Activated CD4-positive, alpha-beta T cell treated with anti-CD3 and anti-CD28 coated beads, Interleukin-2, amount 50 U/mL, for 24 hours (primary cell): ENCODE measurements around the gene ARHGAP40.

Experiments
- DNase-seq, 2 donors: peaks; one replicate each; pipeline ENCODE4 v3.0.0-alpha.2; 2020; ENCODE audit warnings: low read depth in 1 of 2, low spot score in 1 of 2

ARHGAP40 gene

DNA sequence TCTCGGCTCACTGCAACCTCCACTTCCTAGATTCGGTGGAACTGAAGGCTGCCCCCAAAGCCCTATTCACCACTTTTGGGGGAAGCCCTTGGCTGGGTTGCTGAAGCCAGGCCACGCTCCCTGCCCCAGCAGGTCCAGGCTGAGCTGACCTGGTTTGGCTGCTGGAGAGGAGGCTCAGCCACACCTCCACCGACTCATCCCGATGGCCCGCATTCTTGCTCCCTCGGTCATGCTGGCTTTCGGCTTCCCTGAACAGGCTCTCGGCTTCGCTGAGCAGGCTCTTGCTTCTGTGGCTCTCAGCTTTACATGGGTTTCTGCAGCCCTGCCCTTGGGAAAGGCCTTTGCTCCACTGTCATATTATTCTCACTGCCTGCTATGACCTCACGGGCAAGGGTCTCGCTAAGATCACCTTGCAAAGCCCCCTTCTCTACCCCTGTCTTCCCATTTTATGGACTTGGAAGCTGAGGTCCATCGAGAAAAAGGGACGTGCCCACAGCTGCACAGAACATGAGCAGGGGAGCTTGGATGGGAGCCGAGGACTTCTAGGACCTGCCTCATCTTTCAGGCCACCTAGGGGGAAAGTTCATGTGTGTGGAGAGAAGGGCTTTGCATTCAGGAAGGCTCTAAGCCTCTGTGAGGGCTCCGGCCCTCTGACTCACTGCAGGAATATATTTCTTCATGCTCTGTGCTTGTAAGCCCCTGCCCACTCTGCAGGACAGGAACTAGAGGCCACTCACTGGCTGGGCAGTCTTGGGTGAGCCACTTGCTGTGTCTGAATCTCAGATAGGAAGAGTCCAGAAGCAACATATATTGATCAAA lies 15.6 kb downstream of the ARHGAP40 start:
- DNase-seq = no peak

DNA sequence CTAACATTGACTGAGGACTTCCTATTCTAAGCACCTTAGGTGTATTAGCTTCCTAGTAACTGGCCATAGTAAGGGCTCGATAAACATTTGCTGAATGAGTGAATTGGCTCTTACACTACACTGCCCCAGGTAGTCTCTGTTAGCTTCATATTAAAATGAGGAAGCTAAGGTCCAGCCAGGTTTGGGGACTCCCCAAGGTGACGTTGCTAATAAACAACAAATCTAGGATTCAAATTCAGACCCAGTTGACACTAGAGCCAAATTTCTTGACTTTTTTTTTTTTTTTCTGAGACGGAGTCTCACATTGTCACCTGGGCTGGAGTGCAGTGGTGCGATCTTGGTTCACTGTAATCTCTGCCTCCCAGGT lies 16.2 kb downstream of the ARHGAP40 start:
- no peak for DNase-seq

DNA sequence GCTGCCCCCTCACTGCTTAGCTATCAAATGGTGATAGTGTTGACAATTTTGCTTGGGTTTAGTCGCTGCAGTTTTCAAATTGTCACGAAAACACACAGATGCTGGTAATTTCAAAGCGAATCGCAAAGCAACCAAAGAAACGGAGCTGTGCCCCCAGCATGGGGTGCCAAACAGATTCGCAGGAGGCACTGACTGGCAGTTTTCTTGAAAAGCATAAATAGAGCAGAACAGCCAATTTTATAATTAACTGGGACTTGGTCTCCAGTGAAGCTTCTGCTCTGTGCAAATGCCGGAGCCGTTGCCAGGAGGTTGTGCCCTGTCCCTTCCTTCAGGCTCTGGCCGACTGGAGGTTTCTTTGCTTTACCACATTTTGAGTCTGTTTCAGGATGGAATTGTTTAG lies 18.8 kb downstream of the ARHGAP40 start:
- DNase-seq = no peak

DNA sequence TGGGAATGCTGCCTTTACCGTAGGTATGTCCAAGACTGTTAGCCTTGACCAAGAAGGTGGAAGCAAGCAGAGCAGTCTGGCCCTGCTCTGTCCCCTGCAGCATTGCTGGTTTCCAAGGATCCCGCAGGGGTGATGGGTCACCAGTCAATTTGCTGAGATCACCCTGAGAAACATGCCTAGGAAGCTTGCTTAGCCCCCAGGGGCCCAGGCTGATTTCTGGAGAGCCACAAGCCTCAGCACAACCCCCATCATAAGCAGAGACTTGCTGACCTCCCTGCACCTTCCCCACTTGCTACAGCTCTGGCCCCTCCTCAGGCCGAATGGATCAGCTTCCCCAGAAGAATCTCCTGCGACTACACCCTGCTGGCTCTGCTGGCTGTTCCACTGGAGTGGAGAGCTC lies 21.5 kb downstream of the ARHGAP40 start:
- no peak for DNase-seq

DNA sequence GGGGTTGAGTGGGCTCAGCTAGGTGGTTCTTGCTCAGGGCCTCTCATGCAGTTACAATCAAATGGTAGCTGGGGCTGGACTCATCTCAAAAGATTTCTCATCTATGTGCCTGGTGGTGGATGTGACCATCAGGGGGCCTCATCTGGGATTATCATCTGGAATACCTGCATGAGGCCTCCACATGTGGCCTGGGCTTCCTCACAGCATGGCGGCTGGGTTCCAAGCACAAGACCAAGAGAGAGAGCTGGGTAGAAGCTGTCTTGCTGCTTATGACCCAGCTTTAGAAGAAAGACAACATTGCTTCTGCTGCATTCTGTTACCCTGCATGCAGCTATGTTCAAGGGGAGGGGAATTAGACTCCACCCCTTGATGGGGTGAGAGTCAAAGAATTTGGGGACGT lies 22.5 kb downstream of the ARHGAP40 start:
- no peak for DNase-seq

DNA sequence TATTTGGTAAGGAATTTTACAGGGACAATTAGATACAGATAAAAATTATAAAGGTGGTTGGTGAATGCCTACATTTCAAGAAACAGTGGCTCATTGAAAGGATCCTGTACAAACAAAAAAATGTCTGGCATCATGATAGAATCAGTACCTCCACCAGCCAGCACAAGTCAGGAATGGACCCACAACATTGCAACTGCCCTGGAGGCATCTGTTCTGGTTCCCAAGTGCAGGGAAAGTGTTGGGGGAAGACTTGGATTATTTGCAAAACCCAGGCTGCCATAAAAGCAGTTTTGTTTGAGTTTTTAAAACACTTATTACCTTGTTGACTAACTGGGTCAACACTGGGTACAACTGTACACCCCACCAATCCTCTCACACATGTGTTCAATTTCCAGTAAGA lies 24.3 kb downstream of the ARHGAP40 start:
- no peak for DNase-seq

DNA sequence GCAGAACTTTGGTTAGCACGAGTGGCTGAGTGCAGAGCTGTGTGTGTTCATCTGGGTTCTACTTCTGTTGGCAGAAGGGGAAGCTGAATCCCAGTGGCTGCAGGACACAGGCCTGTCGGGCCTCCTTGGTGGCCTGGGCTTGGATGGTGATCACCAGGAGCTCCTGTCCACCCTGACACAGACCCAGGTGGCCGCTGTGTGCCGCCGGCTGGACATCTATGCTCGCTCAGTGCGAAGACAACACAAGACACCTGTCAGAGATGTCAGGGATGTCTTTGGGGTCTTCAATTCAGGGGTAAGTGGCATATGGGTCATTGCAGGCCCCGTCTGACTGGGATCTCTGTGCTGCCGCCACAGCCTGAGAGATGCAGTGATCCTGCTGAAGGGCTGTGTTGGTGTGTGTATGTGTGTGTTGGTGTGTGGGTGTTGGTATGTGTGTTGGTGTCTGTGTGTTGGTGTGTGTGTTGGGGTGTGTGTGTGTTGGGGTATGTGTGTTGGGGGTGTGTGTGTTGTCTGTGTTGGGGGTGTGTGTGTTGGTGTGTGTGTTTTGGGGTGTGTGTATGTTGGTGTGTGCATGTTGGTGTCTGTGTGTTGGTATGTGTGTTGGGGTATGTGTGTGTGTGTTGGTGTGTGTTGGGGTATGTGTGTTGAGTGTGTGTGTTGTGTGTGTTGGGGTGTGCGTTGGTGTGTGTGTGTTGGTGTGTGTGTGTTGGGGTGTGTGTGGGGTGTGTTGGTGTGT lies 25.5 kb downstream of the ARHGAP40 start:
- no peak for DNase-seq

DNA sequence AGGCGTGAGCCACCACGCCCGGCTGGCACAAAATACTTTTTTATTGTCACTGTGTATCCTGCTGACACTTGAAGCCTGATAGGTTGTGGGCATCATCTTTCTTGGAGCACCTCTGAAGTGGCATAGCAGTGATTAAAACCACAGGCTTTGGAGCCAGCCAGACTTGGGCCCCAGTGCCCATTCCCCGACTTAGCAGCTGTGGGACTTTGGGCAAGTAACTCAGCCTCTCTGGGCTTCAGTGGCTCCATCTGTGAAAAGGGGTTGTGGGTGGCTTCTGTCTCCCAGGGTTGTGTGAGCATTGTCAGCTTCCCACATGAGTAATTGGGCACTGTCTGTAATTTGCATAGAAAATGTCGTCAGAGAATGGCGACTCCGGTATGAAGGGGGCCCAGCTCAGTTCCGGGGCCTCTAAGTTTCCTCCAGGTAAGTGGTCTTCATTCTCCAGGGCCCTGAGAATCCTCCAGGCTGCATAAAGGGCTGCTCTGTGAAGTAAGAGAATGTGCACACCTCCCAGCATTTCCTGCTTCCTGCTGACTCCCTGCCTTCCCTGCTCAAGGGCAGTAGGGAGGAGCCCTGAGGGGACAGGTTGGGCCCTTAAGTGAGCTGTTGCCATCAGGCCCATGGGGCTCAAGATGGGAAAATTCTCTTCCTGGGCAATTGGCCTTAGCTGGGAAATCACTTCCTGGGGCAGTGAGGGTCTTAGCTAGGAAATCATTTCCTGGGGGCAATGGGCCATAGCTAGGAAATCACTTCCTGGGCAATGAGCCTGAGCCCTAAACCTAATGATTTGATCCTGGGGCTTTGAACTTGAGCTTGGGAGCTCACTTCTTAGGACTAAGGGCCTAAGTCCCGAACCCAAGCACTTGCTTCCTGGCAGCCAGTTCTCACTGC lies 27.2 kb downstream of the ARHGAP40 start:
- no peak for DNase-seq

DNA sequence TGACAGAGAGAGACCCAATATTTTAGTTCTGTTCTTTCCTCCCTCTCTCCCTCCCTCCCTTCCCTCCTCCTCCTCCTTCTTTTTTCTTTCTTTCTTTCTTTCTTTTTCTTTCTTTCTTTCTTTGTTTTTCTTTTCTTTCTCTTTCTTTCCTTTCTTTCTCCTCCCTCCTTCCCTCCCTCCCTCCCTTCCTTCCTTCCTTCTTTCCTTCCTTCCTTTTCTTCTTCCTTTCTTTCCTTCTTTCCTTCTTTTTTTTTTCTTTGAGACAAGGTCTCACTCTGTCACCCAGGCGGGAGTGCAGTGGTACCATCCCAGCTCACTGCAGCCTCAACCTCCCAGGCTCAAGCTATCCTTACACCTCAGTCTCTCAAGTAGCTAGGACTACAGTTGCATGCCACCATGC lies 28.4 kb downstream of the ARHGAP40 start:
- no peak for DNase-seq

DNA sequence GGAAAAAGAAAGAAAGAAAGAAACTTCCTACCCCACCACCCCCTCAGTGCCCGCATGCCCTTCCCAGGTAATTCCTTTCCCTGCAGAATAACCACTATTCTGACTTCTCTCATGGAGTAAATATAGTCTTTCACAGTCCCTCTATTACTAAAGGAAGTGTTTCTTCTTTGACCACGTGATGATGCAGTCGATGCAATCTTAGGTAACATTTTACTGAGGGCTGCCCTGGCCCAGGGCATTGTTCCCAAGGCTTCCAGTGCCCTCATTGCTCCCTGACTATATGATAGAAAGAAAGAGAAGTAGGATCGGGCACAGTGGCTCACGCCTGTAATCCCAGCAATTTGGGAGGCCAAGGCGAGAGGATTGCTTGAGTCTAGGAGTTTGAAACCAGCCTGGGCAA lies 29.1 kb downstream of the ARHGAP40 start:
- DNase-seq = no peak

DNA sequence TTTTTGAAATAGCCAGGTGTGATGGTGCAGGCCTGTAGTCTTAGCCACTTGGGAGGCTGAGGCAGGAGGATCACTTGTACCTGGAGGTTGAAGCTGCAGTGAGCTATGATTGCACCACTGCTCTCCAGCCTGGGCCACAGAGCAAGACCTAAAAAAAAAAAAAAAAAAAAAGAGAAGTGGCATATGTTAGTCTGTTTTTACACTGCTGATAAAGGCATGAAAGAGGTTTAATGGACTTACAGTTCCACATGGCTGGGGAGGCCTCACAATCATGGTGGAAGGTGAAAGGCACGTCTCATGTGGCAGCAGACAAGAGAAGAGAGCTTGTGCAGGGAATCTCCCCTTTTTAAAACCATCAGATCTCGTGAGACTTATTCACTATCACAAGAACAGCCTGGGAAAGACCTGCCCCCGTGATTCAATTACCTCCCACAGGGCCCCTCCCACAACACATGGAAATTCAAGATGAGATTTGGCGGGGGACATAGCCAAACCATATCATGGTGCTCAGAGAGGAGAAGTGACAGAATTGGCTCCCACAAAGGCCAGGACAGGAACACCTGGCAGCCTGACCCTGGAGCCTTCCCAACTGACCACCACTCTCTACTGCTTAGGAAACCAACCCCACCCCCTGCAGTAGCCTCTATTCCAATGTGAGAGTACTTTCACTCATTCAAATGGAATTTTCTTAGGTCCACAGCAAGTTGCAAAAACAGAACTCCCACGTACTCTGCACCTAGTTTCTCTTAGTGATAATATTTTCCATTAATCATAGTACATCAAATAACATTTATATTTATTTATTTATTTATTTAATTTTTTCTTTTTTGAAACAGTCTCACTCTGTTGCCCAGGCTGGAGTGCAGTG lies 29.8 kb downstream of the ARHGAP40 start:
- no peak for DNase-seq

DNA sequence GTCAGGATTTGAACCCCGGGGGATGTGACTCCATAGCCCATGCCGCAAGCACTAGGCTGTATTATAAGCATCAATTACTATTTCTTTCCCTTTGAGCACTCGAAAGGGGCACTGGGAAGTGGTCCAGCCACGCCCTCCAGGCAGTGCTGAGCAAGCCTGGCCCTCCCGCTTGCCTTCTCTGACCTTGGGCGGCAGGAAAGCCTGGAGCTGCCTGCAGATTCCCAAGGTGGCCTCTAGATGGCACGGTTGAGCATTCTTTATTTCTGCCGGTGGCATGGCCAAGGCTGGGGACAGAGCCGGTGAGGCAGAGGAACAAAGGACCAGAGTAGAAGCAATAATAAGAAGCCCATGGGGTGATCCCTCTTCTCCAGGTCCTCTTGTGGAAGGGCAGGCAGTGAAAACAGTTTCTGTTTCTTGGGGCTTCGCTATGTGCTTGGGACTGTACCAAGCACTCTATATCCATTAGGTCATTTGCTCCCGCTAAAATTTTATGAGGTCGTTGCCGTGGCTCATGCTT lies 32.0 kb downstream of the ARHGAP40 start:
- DNase-seq = peak; percentile 37 to 61

DNA sequence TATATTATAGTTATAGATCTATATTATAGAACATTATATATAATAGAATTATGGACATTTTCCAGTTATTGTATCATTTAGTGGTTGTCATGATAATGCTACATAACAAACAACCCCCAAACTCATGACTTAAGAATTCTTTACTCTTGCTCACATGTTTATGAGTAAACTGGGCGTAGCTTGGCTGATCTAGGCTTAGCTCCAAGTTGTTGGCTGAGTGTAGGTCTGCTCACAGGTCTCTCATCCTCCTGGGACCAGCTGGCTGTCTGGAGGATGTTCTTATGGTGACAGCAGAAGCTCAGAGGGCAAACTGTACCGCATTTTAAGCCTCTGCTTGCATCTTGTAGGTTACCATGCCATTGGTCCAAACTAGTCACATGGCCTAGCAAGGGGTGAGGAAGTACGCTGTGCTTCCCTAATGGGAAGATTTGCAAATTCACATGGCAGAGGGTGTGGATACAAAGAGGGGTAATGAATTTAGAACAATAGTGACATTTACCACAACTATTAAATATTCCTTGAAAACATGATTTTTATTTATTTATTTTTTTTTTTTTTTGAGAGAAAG lies 34.2 kb downstream of the ARHGAP40 start:
- DNase-seq = no peak

DNA sequence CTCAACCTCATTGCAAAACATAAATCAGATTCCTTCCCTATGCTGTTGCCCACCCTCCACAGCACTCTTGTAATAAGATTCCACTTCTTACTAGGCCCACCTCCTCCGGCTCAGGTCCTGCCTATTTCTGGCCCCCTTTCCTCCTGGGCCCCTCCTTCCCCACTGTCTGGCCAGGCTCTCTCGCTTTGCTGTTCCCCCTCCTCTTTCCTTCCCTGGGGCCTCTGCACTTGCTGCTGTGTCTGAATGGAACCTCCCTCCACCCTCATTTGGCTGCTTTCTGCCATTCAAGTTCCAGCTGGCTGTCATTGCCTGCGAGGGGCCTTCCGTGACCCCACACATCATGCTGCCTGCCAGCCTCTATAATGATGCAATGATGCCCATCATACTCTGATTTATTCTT lies 38.9 kb downstream of the ARHGAP40 start:
- DNase-seq = no peak

DNA sequence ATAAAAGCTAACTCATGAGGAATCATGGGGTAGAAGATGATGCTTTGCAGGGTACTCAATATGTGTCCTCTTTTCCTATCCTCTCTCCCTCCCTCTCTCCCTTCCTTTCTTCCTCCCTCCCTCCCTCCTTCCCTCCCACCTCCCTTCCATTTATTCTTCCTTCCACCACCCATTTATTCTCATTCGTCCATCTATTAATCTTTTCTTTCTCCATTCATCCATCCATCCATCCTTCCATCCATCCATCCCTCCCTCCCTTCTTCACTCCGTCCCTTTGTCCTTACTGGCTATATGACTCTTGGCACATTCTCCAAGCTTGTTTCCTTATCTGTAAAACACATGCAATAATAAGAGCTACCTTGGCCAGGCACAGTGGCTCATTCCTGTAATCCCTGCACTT lies 40.9 kb downstream of the ARHGAP40 start:
- DNase-seq = no peak

DNA sequence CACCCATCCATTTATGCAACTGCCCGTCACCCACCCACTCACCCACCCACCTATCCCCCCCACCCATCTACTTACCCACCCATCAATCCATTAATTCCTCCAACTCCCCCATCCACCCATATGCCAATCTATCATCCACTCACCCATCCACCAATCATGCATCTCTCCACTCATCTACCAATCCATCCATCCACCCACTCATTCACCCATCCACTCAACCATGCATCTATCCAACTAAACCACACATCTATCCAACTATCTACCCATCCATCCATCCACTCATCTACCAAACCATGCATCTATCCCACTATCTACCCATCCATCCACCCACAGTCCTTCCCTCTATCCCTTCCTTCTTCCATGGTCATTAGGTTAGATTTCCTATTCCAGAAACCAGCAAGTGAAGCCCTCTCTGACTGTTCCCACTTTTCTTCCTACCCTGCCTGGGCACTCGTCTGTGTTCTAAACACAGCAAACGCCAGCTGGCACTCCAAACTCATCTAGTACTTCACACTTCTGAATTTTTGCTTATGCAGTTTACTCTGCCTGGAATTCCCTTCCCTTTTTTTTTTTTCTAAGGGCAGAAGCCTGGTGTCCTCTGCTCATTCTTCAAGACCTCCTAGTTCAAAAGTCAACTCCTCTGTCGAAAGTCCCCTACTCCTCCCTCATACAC lies 43.1 kb downstream of the ARHGAP40 start:
- no peak for DNase-seq

DNA sequence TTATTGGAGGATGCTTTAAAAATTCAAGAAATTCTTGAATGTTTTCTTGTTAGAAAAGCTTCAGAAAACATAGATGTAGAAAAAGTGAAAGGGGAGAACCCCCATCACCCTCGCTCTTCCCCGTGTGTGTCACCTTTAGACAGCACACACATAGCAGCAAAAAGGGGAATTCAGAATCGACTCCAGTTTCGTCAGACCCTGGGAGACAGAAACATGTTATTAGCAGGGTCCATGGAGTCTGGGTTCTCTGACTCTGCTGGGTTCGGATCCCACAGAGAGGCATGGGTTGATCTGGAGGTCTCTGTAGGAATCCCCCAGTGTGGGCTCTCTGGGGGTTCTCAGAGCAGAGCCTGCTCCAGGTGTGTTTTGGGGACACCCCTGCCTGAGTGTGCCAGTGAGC lies 43.7 kb downstream of the ARHGAP40 start:
- no peak for DNase-seq

DNA sequence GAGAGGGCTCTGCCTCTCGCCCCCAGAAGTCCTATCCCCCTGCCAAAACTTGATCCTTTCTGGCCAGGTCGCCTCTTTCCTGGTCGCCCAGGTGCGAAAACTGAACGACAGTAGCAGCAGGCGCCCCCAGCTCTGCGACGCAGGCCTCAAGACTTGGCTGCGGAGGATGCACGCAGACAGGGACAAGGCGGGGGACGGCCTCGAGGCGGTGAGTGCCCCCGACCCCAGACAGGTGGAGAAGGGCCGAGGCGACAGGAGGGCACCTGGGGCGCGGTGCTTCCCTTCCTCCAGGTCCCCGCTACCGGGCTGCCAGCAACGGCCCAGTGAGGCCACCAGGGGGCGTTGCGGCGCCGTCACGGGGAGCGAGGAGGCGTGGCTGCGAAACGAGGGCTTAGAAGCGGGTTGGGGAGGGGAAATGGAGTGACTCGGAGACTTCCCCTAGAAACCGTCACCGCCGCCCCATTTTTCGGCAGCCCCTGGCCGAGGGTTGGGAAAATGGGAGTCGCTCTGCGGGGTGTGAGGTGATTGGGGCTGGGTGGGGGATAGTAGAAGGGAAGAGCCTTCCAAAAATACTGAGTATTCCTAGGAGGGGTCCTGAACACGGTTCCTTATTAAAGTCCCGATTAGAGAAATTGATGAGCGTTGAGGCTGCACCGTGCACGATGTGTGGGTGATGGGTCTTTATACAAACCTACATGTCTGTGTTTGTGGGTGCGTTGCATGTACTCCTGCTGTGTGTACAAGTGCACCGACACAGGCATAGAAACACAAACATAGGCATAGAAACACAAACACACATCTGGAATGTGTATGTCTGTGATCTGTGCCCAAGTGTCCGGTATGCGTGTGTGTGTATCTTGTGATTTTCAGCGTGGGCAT lies 44.6 kb downstream of the ARHGAP40 start:
- DNase-seq = peak; percentile 83 to 92
